Superior temporal gyrus (tissue), 1 donor: ENCODE results near the gene MYO9A.
A peak's percentile ranks its signal among the peaks of the same experiment; 100 is the strongest.
"Not testable (repeated sequence)": the region's sequence is repeated elsewhere in the genome, so short reads cannot be mapped to it uniquely, and the experiment has no call there.

Experiments
- DNase-seq: peaks from one replicate; pipeline ENCODE4 v3.0.0-alpha.2; 2016; ENCODE audit errors: extremely low spot score

The MYO9A gene

DNA sequence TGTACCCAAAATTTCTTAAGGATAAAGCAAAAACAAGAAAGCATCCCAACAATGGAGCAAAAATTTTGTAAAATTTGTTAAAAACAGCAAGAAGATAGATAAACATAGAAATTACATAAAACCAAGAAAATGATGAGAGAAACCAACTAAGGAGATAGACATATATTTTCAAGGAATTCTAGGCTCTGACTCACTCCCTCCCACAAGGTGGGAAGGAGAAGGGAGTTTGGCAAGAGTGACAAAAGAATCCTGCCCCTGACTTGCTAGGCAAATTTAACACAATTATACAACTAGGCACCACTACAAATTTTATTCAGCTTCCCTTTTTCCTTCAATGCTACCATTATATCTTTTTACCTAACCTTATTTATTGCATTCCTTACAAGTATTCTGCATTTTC lies 70.9 kb downstream of the MYO9A start:
- DNase-seq, result peak; percentile 58

DNA sequence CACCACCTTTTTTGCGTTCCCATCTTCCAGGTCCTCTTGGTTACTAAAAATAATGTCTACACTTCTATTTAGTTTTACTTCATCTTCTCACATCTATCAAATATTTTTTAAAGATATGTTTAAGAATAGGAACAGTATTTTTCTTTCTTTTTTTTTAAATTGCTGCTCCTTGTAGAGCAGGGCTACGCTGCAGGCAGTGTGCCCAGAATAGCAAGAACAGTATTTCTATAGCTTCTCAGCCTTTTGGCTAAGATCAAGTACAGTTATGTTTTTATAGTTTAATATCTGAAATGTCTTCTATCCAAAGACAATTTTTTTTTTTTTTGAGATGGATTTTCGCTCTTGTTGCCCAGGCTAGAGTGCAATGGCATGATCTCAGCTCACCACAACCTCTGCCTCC lies 73.0 kb downstream of the MYO9A start:
- DNase-seq, result no peak

DNA sequence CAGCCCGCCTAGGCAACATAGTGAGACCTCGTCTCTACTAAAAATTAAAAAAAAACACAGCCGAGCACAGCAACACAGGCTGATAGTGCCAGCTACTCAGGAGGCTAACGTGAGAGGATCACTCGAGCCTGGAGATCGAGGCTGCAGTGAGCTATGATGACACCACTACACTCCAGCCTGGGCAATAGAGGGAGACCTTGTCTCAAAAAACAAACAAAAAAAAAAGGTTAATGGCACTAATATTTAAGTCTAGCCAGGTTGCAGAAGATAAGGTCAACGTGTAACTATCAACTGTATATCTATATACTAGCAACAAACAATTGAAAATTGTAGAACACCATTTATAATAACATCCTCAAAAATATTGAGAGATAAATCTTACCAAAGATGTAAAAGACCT lies 75.1 kb downstream of the MYO9A start:
- DNase-seq, result no peak

DNA sequence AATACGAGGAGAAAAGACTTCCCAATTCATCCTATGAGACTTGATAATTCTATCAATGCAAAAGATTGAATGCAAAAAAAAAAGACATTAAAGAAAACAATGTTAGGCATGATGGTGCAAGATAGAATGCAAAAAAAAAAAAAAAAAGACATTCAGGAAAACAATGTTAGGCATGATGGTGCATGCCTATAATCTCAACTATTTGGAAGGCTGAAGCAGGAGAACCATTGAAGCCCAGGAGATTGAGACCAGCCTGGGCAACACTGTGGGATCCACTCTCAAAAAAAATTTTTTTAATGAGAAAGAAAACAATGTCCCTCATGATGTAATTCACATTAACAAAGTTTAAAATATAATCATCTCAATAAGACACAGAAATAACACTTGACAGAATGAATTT lies 75.9 kb downstream of the MYO9A start:
- no peak for DNase-seq

DNA sequence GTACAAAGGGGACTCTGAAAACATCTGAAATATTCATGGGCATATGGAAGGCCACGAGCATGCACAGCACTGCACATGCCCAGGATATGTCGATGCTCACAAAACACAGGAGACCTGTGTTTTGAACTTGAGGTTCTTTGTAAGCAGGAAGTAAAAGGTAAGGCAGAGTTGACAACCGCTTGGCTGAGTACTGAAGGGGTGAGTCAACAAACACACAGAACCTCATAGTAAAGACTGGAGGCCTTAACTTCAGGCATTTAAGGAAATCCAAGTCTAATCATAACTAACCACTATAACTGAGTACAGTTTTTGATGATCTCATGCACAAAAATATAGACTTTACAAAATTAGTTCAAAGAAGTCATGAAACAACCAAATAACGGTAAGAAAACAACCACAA lies 80.6 kb downstream of the MYO9A start:
- DNase-seq, result no peak

DNA sequence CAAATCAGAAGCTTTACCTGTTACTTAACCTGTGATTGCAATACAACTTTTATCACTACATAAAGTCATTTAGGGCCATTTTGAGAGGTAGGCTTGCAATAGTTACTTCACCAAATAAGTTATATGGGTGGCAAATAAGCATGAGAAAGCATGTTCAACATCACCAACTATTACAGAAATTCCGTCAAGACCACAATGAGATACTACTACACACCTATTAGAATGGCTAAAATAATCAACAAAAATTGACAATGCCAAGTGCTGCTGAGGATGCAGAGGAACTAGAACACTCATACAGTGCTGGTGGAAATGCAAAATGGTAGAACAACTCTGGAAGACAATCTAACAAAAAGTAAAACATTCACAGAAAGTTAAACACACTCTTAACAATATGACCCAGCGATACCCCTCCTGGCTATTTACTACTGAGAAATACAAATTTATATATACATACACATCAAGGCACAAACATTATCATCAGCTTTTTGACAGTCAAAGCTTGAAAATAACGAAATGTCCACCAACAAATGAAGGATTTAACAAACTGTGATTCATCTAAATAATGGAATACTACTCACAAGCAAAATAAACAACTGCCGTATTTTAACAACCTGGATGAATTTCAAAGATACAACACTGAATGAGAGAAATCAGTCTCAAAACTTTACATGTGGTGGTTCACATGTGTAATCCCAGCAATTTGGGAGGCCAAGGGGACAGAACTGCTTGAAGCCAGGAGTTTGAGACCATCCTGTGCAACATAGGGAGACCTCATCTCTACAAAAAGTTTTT lies 82.9 kb downstream of the MYO9A start:
- DNase-seq, result no peak

DNA sequence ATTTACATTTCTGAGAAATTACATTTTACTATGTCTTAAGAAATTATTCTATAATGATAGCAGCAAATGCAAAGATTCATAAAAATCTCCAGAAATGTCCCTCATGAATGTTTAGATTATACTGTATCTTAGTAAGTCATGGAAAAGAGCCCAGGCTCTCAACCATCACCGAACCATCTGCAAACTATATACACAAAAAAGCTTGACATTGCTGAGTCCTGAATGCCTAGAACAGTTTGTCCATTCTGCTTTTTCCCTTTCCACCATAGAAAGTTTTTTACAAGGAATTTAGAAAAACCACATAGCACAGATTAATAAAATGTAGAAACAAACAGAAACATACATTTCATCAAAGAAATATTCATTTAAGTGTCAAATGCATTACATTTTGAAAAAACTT lies 83.6 kb downstream of the MYO9A start:
- no peak for DNase-seq

DNA sequence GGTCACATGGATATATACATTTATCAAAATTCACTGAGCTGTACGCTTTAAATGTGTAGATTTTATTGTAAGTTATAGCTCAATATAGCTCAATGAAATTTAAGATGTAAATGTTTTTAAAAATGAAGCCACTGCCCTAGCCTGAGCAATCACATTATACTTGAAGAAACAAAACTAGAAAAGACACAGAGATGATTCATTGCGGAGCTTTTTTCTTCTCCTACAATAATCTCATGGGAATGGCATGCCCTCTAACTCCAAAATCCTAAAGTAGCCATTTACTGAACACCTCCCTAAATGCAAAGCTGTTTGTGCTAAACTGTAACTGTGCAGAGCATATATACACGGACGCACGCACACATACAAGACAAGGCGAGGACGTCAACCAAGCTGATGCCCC lies 84.2 kb downstream of the MYO9A start:
- no peak for DNase-seq

DNA sequence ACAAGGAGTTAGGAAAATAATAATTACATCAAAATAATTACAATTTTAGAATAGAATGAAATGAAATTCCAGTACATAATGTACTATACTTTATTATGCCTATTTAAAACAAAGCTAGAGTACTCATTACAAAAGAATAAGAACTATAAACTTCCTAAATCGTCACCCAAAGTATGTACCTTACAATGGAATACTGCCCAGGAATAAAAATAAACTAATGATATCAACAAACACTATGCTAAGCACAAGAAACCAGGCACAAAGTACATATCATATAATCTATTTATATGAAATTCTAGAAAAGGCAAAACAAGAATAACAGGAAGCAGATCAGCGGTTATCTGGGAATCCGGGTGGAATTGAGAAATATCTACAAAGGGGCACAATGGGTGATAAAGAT lies 84.7 kb downstream of the MYO9A start:
- no peak for DNase-seq

DNA sequence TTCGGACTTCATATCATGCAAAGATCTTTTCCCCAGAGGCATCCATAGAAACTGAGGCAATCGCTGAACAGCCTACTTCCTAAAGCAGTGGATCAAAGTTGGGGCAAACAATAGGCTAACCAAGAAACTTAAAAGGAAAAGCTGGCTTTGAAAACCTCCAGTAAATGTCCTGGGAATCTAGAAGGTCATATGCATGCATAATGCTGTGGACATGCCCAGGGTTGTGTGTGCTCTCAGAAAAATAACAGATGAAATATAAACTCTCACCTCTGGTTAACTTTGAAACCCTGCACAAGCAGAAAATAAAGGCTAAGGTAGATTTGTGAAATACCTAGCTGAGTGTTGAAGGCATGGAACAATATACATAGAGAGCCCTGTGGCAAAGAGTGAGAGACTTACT lies 96.3 kb downstream of the MYO9A start:
- no peak for DNase-seq

DNA sequence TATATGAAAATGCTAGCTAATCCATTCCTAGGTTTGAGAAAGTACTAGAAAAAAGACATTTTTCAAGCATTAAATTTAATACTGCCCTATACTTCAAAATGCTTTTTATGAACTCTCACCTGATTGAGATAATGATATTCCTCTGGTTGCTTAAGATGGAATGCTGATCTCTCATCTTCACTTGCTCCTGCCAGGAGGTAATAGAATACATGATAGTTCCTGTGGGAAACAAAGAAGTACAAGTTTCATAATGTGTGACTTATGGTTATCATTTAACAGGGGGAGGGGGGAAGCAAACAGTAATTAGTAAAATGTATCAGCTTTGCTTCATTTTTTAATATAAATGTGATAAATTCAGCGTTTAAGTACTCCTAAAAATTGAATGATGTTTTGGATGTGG lies 97.2 kb downstream of the MYO9A start:
- no peak for DNase-seq

DNA sequence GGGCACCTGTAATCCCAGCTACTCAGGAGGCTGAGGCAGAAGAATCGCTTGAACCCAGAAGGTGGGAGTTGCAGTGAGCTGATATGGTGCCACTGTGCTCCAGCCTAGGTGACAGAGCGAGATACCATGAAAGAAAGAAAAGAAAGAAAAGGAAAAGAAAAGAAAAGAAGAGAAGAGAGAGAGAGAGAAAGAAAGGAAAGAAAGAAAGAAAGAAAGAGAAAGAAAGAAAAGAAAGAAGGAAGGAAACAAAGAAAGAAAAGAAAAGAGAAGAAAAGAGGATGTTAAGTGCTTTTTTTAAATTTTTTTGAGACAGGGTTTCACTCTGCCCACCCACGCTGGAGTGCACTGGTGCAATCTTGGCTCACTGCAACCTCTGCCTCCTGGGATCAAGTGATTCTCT lies 103.4 kb downstream of the MYO9A start:
- DNase-seq, result not testable (repeated sequence)

DNA sequence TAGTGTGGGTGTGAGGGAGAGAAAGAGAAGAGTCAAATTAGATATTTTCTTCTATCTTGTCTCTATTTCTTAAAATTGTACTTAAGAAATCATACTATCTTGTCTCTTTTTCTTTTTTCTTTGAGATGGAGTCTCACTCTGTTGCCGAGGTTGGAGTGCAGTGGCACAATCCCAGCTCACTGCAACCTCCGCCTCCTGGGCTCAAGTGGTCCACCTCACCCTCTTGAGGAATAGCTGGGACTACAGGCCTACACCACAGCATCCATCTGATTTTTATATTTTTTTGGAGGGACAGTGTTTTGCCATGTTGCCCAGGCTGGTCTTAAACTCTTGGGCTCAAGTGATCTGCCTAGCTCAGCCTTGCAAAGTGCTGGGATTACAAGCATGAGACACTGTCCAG lies 104.2 kb downstream of the MYO9A start:
- no peak for DNase-seq

DNA sequence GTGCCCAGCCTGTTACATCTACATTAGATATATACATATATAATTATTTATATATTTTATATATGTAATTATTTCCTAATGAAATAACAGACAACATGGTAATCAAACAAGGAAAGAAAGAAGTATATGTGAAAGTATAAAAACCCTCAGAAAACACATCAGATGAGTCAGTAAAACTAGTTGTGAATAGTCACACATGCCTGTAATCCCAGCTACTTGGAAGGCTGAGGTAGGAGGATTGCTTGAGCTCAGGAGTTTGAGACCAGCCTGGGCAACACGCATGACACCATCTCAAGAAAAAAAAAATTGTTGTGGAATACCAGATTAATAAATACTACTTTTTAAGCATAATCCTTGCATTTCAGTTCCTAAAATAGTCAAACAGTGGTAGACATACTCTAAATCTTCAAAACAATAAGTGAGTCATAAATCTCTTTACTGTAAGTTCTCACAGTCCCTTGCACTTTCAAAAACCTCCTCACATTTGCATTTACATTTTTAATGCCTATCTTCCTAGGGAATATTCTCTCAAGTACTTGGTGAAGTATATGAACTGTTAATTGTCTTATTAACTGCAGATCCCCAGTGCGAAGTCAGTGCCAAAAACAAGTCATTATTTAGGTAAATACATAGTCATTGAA lies 106.5 kb downstream of the MYO9A start:
- DNase-seq, result no peak

DNA sequence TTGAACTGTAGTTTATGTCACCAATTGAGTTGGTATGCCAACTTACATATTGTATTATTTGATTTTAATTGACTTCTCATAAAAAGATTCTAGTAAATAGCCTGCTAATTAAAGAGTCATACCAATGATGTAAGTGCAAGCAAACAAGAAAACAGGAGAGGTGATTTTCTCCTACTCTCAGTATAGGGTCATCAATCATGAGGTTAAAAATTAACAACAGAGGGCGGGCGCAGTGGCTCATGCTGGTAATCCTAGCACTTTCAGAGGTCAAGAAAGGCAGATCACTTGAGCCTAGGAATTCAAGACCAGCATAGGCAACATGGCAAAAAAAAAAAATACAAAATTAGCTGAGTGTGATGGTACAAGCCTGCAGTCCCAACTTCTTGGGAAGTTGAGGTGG lies 108.7 kb downstream of the MYO9A start:
- no peak for DNase-seq

DNA sequence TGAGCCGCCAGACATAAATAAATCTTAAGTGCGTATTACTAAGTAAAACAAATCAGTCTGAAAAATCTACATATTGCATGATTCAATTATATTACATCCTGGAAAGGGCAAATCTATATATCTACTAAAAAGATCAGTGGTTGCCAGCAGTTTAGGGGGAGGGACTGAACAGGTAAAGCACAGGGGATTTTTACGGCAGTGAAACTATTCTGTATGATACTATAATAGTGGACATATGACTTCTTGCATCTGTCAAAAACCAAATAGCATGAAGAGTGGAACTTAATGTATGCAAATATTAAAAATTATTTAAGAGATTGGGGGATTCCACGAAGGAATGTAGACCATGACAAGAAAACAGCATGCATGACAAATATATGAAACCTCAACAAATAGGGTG lies 111.6 kb downstream of the MYO9A start:
- no peak for DNase-seq

DNA sequence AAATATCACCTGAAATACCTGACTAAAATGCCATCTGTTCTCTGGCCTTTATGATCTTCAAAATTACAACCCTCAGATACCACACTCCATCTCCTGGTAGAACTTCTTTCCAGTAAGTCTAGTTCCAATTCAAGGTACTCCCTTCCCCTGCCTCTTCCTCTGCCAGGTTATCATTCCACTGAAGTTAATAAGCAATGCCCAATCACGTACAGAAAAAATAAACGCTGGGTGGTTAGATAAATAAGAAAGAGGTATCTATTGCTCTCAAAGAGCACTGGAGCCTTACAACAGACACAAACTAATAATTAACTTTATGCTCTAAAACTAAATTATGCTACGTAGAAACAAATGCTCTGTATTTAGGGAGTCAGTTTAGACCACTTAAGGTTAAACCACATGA lies 112.5 kb downstream of the MYO9A start:
- DNase-seq, result no peak

DNA sequence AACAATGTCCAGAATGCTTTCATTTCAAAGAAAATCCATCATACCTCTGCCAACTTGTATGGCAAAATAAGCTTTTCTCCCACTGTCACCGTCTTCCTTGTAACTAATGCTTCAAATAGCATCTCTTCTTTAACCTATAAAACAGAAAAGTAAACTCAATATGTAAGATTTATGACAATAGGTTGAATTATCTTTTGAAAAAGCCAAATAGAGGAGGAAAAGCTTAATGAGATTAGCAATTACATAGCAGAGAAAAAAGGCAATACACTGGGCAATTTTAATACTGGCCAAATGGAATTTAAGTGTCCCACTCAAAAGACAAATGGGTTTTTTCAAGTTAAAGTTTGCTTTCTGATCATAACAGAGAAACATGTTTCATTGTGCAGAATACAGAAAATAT lies 118.1 kb downstream of the MYO9A start:
- DNase-seq, result no peak

DNA sequence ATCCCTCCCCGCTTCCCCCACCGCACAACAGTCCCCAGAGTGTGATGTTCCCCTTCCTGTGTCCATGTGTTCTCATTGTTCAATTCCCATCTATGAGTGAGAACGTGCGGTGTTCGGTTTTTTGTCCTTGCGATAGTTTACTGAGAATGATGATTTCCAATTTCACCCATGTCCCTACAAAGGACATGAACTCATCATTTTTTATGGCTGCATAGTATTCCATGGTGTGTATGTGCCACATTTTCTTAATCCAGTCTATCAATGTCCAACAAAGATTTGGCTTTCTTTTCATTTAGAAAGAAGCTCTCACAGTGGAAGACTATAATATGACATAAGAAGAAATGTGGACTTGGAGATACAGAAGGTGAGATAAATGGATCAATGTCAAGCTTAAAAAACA lies 119.2 kb downstream of the MYO9A start:
- DNase-seq, result not testable (repeated sequence)

DNA sequence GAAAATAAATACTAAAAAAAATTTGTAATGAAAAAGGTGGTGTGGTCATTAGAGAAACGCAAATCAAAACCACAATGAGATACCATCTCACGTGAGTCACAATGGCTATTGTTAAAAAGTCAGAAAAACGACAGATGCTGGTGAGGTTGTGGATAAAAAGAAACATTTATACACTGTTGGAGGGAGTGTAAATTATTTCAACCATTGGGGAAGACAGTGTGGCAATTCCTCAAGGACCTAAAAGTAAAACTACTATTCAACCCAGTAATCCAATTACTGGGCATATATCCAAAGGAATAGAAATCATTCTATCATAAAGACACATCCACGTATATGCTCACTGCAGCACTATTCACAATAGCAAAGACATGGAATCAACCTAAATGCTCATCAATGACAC lies 120.3 kb downstream of the MYO9A start:
- no peak for DNase-seq

DNA sequence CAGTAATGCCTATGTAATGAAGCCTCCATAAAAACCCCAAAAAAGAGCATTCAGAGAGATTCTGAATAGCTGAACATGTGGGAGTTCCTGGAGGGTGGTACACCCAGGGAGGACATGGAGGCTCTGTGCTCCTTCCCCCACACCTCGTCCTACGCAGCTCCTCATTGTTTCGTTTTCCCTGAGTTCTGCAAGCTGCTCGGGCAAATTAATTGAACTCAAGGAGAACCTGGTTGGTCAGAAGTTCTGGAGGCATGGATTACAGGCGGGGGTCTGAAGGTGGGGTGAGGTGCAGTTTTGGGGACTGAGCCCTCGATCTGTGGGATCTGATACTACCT lies 142.2 kb downstream of the MYO9A start:
- no peak for DNase-seq

DNA sequence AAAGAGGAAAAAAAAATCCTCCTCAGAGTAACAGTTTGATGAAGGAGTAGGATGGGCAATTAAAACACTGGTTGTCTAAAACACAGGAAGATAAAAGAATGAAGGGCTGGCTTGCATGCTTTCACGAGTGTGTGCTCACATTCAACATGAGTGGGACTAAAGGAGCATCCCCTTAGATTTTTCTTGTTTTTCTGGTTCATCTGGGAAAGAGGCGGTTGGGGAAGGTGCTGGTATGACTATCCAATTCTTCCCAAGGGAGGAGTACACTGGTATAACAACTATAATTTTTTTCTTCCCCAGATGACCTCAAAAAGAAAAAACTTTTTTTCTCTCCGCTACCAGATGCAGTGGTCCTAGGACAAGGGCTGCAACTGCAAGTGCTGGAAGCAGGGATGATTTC lies 143.7 kb downstream of the MYO9A start:
- DNase-seq, result no peak

DNA sequence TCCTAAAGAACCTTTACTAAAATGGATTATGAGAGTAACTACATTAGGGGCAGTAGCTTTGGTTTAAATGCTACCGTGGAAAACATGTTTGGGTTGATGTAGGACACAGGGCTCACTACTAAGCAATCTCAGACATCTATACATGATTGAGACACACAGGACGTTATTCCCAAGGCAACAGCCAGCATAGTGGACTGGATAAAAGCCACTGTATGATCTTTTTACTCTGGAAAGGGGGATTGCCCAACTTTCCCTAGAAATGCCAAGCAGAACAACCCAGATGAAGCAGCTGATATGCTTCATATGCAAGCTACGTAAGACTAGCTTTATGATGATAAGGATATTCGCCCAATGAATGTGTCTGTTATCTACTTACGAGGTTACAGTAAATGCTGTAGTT lies 144.6 kb downstream of the MYO9A start:
- DNase-seq, result no peak

DNA sequence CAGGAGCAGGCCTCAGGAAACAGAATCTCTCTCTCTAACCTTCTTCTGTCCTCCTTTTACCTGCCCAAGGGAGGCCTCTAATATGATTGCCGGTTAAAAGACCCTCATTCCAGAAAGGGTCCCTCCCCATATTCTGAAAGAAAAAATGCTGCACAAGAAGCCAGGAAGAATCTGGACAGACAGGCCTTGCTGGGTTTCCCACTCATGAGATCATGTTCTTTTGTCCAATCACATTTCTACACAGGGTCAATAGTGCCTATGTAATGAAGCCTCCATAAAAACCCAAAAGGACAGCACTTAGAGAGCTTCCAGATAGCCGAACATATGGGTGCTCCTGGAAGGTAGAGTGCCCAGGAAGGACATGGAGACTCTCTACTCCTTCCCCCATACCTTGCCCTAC lies 146.0 kb downstream of the MYO9A start:
- no peak for DNase-seq
